ENCODE results near the gene ARHGEF40. TPM values are rescaled to one million over a fixed set of nuclear protein-coding genes. Genes with fewer than 3 reads are reported as not detected.

The ARHGEF40 gene
- total RNA-seq, 4 donors from 2014 or later, result 10.4 to 15.7 (median 12.9) TPM

- Histone ChIP-seq H3K27me3 (no peaks in the 10 kb centered on the region), H3K36me3 (peaks cover 0 to 67% of the 10 kb centered on the region in 2 donors), H3K4me3 (no peak overlapping the region), H3K9me3 (no peaks in the 10 kb centered on the region), H3K27ac (no peak overlapping the region), H3K4me1 (no peaks in the 10 kb centered on the region)
- no peak for ATAC-seq
- intact Hi-C loops (cut with DNase I; ENCODE audit: low total_unique reads), result no loop called here
- DNase-seq, result no peak
- in situ Hi-C loops (cut with MboI; ENCODE audit: low sequenced_read_pairs in 4 of 4), result no loop called here
- no peak for TF ChIP-seq CTCF (IDR thresholded peaks at IDR 0.05 in 4 of 5, conservative IDR thresholded peaks at IDR 0.05 in 1 of 5)
- TF ChIP-seq POLR2A (IDR thresholded peaks at IDR 0.05), result no peak
Observed at GRCh38 chr14:21086908-21087293, 16.8 kb downstream of the ARHGEF40 start.

- Histone ChIP-seq H3K4me3 (no peak overlapping the region), H3K36me3 (peaks cover 0 to 65% of the 10 kb centered on the region in 2 donors), H3K27ac (no peak overlapping the region), H3K27me3 (no peaks in the 10 kb centered on the region), H3K4me1 (no peaks in the 10 kb centered on the region), H3K9me3 (no peaks in the 10 kb centered on the region)
- ATAC-seq (no peak), DNase-seq (no peak)
- intact Hi-C loops (cut with DNase I; ENCODE audit: low total_unique reads), result no loop called here
- in situ Hi-C loops (cut with MboI; ENCODE audit: low sequenced_read_pairs in 4 of 4), result no loop called here
- TF ChIP-seq POLR2A (IDR thresholded peaks at IDR 0.05), result no peak
- no peak for TF ChIP-seq CTCF (IDR thresholded peaks at IDR 0.05 in 4 of 5, conservative IDR thresholded peaks at IDR 0.05 in 1 of 5)
Observed at GRCh38 chr14:21087294-21088091, 17.4 kb downstream of the ARHGEF40 start.

GRCh38 chr14:21088687-21089086, 18.6 kb downstream of the ARHGEF40 start:
- intact Hi-C loops (cut with DNase I; ENCODE audit: low total_unique reads) (no loop called here), in situ Hi-C loops (cut with MboI; ENCODE audit: low sequenced_read_pairs in 4 of 4) (no loop called here)
- Histone ChIP-seq H3K27me3 (no peaks in the 10 kb centered on the region), H3K27ac (no peak overlapping the region), H3K4me3 (no peak overlapping the region), H3K4me1 (no peaks in the 10 kb centered on the region), H3K36me3 (peaks cover 0 to 61% of the 10 kb centered on the region in 2 donors), H3K9me3 (no peaks in the 10 kb centered on the region)
- no peak for ATAC-seq
- no peak for DNase-seq
- TF ChIP-seq CTCF (IDR thresholded peaks at IDR 0.05 in 4 of 5, conservative IDR thresholded peaks at IDR 0.05 in 1 of 5) (no peak), POLR2A (IDR thresholded peaks at IDR 0.05) (no peak)

GRCh38 chr14:21089271-21089670, 19.2 kb downstream of the ARHGEF40 start:
- in situ Hi-C loops (cut with MboI; ENCODE audit: low sequenced_read_pairs in 4 of 4), result no loop called here
- Histone ChIP-seq H3K4me1 (no peaks in the 10 kb centered on the region), H3K36me3 (peaks cover 0 to 55% of the 10 kb centered on the region in 2 donors), H3K9me3 (no peaks in the 10 kb centered on the region), H3K4me3 (no peak overlapping the region), H3K27ac (no peak overlapping the region), H3K27me3 (no peaks in the 10 kb centered on the region)
- DNase-seq, result no peak
- TF ChIP-seq POLR2A (IDR thresholded peaks at IDR 0.05), result no peak
- no peak for TF ChIP-seq CTCF (IDR thresholded peaks at IDR 0.05 in 4 of 5, conservative IDR thresholded peaks at IDR 0.05 in 1 of 5)
- ATAC-seq, result no peak
- intact Hi-C loops (cut with DNase I; ENCODE audit: low total_unique reads), result no loop called here
